AML-193 (cell line): Measurements from ENCODE around the gene CD69.
"Not testable (repeated sequence)": the region's sequence is repeated elsewhere in the genome, so short reads cannot be mapped to it uniquely, and the experiment has no call there.

ENCODE experiments used
- DNase-seq, 2 experiments: peaks; one replicate each; lab custom pipeline; 2025; lab: John Stamatoyannopoulos, UW

CD69 gene

GRCh38 chr12:9719790-9720189 lies 40.9 kb downstream of the CD69 start:
- no peak for DNase-seq

- DNase-seq = no peak
Measured at GRCh38 chr12:9718968-9719367, 41.7 kb downstream of the CD69 start.

GRCh38 chr12:9717070-9717925 lies 43.4 kb downstream of the CD69 start:
- no peak for DNase-seq

GRCh38 chr12:9713032-9713558 lies 47.6 kb downstream of the CD69 start:
- not testable (repeated sequence) for DNase-seq

- no peak for DNase-seq
Measured at GRCh38 chr12:9711664-9712063, 49.0 kb downstream of the CD69 start.

GRCh38 chr12:9710584-9711375 lies 49.9 kb downstream of the CD69 start:
- DNase-seq = no peak

- no peak for DNase-seq
Measured at GRCh38 chr12:9708853-9709252, 51.8 kb downstream of the CD69 start.

- peak; percentile 55 to 59 for DNase-seq
Measured at GRCh38 chr12:9707864-9708808, 52.6 kb downstream of the CD69 start.

- no peak for DNase-seq
Measured at GRCh38 chr12:9707356-9707755, 53.3 kb downstream of the CD69 start.

- no peak for DNase-seq
Measured at GRCh38 chr12:9706086-9706685, 54.5 kb downstream of the CD69 start.

GRCh38 chr12:9704561-9704960 lies 56.1 kb downstream of the CD69 start:
- not testable (repeated sequence) for DNase-seq
